Measurements from ENCODE around the gene LETM1.

LETM1 gene

GRCh38 chr4:1804638-1805492 is 51.1 kb downstream of the LETM1 start:
- DNase-seq, result no peak

DNA sequence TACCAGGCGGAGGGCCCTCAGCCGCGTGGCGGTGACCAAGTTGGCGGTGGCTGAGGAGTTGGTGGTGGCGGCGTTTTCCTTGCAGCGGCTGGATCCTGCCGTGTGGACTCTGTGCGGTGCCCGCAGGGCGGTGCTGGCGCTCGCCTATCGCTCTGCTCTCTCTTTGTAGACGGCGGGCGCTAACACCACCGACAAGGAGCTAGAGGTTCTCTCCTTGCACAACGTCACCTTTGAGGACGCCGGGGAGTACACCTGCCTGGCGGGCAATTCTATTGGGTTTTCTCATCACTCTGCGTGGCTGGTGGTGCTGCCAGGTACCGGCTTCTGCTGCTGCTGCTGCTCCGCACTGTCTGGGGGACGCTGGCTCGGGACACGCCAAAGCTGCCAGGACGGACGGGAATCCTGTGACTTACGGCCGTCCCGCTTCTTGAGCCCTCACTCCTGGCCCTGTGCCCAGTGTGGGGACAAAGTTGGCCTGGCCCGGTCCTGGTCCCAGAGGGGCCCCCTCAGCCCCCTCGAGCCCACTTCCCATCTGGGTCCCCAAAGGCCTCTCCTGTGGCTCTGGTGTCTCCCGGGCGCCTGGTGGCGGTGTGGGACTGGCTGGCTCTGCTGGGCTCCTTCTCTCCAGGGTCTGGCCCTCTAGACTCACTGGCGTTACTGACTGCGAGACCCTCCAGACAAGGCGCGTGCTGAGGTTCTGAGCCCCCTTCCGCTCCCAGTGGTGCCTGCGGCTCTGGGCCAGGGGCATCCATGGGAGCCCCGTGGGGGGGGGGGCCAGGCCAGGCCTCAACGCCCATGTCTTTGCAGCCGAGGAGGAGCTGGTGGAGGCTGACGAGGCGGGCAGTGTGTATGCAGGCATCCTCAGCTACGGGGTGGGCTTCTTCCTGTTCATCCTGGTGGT is 52.2 kb downstream of the LETM1 start:
- DNase-seq, result no peak

DNA sequence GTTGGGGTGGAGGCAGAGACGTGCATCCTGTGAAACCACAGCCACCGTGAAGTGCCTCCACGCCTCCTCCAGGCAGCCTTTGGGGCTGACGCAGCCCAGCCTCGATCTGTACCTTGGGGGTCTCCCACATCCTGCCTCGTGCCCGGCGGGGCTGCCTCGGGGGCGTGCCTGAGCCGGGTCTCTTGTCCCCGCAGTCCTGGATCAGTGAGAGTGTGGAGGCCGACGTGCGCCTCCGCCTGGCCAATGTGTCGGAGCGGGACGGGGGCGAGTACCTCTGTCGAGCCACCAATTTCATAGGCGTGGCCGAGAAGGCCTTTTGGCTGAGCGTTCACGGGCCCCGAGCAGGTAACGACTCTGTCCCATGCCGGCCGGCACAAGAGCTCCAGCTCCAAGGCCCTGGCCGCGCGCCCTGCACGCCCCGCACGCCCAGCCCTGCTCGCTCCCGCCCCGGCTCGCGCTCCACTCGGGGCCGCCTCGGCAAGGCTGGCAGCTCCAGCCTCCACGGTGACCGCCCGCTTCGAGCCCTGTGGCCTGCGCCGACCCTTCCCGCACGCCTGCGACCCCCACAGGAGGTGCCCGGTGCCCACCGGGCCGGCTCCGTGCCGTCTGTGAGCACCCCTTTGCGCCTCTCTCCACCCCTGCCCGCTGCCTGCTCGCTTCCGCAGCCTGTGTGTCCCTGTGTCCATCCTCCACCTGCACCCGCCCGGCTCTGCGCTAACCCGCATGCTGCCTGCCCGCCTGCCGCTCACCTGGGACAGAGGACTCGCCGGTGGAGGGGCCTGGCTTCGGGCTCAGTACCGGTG is 53.0 kb downstream of the LETM1 start:
- no peak for DNase-seq

GRCh38 chr4:1802151-1802715 is 53.7 kb downstream of the LETM1 start:
- no peak for DNase-seq

DNA sequence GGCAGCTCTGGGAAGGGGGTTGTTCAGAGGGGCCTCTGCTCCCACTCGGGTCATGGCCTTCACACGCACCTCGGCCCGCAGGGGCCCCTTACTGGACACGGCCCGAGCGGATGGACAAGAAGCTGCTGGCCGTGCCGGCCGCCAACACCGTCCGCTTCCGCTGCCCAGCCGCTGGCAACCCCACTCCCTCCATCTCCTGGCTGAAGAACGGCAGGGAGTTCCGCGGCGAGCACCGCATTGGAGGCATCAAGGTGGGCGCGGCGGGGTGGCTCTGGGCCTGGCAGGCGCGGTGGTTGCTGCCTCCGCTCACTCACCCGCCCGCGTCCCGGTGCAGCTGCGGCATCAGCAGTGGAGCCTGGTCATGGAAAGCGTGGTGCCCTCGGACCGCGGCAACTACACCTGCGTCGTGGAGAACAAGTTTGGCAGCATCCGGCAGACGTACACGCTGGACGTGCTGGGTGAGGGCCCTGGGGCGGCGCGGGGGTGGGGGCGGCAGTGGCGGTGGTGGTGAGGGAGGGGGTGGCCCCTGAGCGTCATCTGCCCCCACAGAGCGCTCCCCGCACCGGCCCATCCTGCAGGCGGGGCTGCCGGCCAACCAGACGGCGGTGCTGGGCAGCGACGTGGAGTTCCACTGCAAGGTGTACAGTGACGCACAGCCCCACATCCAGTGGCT is 54.5 kb downstream of the LETM1 start:
- no peak for DNase-seq

GRCh38 chr4:1800805-1801204 is 55.2 kb downstream of the LETM1 start:
- DNase-seq, result no peak

- DNase-seq, result no peak
Observed at GRCh38 chr4:1799387-1800375, 56.3 kb downstream of the LETM1 start.

- DNase-seq, result no peak
Observed at GRCh38 chr4:1798580-1799386, 57.2 kb downstream of the LETM1 start.

GRCh38 chr4:1797861-1798579 is 57.9 kb downstream of the LETM1 start:
- no peak for DNase-seq

GRCh38 chr4:1797298-1797860 is 58.6 kb downstream of the LETM1 start:
- DNase-seq, result no peak

DNA sequence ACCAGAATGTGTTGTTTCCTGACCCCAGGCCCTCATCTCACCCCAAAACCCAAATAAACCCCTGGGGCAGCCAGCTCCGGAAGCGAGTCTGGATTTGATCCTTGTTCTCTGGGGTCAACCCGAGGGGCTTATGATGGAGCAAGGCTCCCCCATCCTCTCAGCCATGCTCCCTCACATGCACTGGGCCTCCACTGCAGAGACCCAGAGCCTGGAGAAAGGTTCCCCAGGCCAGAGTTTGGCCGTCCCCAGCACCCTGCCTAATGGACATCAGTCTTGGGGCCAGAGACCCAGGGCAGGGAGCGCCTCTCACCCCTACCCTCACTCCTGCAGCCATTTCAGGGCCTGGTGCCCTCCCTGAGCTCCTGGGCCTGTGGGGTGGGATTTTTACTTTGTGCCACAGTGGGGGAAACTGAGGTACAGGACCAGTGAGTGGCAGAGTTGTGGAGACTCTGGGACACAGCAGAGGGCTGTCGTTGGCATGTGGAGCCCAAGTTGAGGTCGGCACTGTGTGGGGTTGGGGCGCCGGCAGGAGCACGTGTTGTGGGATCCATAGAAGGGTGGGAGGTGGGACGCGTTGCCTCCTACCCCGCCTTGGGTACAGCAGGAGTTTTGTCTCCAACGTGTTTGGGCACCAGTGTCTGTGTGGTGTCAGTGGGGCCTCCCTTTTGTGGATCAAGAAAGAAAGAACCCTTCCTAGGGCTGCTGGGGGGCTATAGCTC is 59.3 kb downstream of the LETM1 start:
- DNase-seq, result no peak

- no peak for DNase-seq
Observed at GRCh38 chr4:1795299-1796195, 60.4 kb downstream of the LETM1 start.

- no peak for DNase-seq
Observed at GRCh38 chr4:1794809-1795298, 61.1 kb downstream of the LETM1 start.

- DNase-seq, result no peak
Observed at GRCh38 chr4:1793940-1794808, 61.8 kb downstream of the LETM1 start.

DNA sequence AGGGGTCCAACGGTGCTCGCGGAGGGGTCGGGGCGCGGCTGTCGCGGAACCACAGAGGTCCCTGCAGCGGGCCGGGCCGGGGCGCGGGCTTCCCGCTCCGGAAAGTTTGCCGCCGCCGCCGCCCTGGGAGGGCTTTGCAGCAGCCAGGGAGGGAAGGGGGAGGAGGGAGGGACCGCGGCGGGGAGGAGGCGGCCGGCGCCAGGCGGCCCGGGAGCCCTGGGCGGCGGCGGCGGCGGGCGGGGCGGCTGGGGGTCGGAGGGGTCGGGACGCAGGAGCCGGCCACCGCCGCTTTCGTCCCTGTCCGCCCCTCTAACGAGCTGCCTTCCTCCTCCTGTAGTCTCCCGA is 62.5 kb downstream of the LETM1 start:
- no peak for DNase-seq
